ENCODE data around the gene RBKS. TPM values are rescaled to one million over a fixed set of nuclear protein-coding genes. Genes with fewer than 3 reads are reported as not detected.

Gene RBKS
- total RNA-seq, 2 experiments from 2014 or later, result 7.2 to 8.9 TPM

DNA sequence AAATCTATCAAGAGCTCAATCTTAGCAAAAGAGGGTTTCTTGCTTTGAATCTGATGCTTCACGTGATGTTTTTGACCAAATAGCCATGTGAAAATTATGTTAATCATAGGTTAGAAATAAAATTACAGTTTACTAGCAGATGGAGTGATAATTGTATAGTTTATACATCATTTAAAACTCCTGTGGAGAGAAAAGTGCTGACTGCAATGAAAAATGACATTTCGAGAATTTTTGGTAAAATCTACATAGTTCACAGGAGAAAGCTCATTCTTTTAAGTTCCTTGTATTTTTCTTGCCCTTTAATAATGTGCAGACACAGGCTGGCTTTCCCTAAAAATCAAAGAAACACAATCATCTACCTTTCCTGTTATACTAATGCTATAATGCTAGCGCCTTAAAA is 33.2 kb downstream of the RBKS start:
- H3K4me3 Mint-ChIP-seq, result no peak overlapping the region
- H3K4me1 Mint-ChIP-seq (ENCODE audit: low read depth), result peaks cover 20% of the 10 kb centered on the region
- peaks cover 5% of the 10 kb centered on the region for H3K9me3 Mint-ChIP-seq
- TF ChIP-seq, protein P1, sequence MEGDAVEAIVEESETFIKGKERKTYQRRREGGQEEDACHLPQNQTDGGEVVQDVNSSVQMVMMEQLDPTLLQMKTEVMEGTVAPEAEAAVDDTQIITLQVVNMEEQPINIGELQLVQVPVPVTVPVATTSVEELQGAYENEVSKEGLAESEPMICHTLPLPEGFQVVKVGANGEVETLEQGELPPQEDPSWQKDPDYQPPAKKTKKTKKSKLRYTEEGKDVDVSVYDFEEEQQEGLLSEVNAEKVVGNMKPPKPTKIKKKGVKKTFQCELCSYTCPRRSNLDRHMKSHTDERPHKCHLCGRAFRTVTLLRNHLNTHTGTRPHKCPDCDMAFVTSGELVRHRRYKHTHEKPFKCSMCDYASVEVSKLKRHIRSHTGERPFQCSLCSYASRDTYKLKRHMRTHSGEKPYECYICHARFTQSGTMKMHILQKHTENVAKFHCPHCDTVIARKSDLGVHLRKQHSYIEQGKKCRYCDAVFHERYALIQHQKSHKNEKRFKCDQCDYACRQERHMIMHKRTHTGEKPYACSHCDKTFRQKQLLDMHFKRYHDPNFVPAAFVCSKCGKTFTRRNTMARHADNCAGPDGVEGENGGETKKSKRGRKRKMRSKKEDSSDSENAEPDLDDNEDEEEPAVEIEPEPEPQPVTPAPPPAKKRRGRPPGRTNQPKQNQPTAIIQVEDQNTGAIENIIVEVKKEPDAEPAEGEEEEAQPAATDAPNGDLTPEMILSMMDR (IDR thresholded peaks at IDR 0.05), result no peak
- intact Hi-C loops (cut with micrococcal nuclease), result no loop called here
- ATAC-seq (no peak), DNase-seq (no peak)
- peak overlapping the region; percentile 32 for H3K27ac Mint-ChIP-seq
- H3K27me3 Mint-ChIP-seq, result no peaks in the 10 kb centered on the region
- peaks cover 11% of the 10 kb centered on the region for H3K36me3 Mint-ChIP-seq (ENCODE audit: low read depth)
- ChIA-PET CTCF (interaction anchor here (1.4 kb wide), 1 partner anchor 14 kb away, joined by 3 read pairs; no protein-coding TSS in a partner anchor), POLR2A (no interaction called here)

- H3K4me1 Mint-ChIP-seq (ENCODE audit: low read depth), result peaks cover 20% of the 10 kb centered on the region
- ChIA-PET POLR2A (no interaction called here), CTCF (no interaction called here)
- no peaks in the 10 kb centered on the region for H3K27me3 Mint-ChIP-seq
- H3K9me3 Mint-ChIP-seq, result peaks cover 5% of the 10 kb centered on the region
- intact Hi-C loops (cut with micrococcal nuclease), result no loop called here
- H3K4me3 Mint-ChIP-seq, result no peak overlapping the region
- DNase-seq (no peak), ATAC-seq (no peak)
- H3K27ac Mint-ChIP-seq, result no peak overlapping the region
- H3K36me3 Mint-ChIP-seq (ENCODE audit: low read depth), result peaks cover 11% of the 10 kb centered on the region
- TF ChIP-seq, protein P1 (IDR thresholded peaks at IDR 0.05), result no peak
These were observed 33.8 kb downstream of the RBKS start for GRCh38 chr2:27856386-27856785.

DNA sequence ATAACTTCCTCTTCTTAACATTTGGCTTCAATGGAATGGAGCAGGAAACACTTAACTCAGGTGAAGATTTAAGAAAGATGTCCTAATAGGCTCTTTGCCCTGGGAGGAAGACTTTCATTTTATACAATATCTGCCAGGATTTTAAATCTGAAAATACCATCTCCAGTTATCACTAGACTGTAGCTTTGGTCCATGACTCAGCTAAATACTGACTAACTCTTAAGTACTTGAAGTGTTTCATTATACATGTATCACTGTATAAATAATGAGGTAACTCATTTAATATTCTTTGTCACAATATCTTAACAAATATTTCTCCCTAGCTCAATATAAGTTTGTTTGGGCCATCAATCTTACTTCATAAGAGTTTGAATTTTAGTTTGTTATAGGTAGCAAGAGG is 34.7 kb downstream of the RBKS start:
- Mint-ChIP-seq H3K4me1 (ENCODE audit: low read depth) (peaks cover 18% of the 10 kb centered on the region), H3K36me3 (ENCODE audit: low read depth) (peaks cover 11% of the 10 kb centered on the region), H3K9me3 (peaks cover 5% of the 10 kb centered on the region), H3K27me3 (no peaks in the 10 kb centered on the region), H3K27ac (no peak overlapping the region), H3K4me3 (no peak overlapping the region)
- ATAC-seq (peak; percentile 56), DNase-seq (no peak)
- intact Hi-C loops (cut with micrococcal nuclease), result no loop called here
- ChIA-PET POLR2A (no interaction called here), CTCF (no interaction called here)
- TF ChIP-seq, protein P1 (IDR thresholded peaks at IDR 0.05), result no peak

DNA sequence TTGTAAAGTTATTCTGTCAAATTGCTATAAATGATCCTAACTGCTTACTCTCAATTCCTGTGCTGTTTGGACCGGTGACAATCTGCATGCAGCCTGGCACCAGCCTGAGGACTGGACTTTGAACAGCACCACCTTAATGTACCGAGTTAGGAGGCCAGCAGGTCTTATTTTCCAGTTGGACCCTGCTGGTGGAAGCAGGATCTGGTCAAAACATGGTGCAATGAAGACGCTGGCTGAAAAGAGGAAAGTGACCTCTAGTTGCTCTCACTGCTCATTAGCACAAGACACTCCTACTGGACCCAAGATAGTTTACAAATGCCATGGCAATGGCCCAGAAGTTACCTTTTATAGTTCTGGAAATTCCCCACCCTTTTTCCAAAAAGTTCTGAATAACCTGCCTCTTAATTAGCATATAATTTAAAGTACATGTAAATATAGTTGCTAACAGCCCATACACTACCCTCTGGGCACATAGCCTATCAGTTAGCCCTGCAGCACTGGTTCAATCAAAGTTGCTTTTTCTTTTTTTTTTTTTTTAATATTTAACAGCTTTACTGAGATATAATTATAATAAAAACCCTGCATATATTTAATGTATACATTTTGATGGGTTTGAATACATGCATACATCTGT is 35.8 kb downstream of the RBKS start:
- DNase-seq, result no peak
- TF ChIP-seq, protein P1 (IDR thresholded peaks at IDR 0.05), result no peak
- peaks cover 15% of the 10 kb centered on the region for H3K4me1 Mint-ChIP-seq (ENCODE audit: low read depth)
- H3K27ac Mint-ChIP-seq, result no peak overlapping the region
- peaks cover 5% of the 10 kb centered on the region for H3K9me3 Mint-ChIP-seq
- H3K27me3 Mint-ChIP-seq, result no peaks in the 10 kb centered on the region
- intact Hi-C loops (cut with micrococcal nuclease), result no loop called here
- H3K36me3 Mint-ChIP-seq (ENCODE audit: low read depth), result peaks cover 11% of the 10 kb centered on the region
- ChIA-PET CTCF (no interaction called here), POLR2A (no interaction called here)
- no peak overlapping the region for H3K4me3 Mint-ChIP-seq
- ATAC-seq, result no peak

DNA sequence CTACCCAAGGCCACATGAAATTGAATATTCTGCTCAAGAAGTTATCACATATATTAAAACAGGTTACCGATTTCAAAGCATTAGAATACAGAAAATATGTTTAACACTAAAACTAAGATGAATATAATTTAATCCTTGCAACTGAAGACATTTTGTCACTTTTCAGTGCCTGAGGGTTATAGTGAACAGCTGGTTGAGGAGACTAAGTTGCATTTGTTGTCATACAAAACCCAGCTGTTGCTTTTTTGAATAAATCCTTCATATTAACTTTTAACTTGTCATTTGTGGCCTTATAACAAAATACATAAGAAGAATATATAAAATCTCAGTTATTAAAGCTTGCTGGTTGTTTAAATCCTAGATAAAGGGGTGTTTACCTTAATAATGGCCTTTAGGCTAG is 37.5 kb downstream of the RBKS start:
- Mint-ChIP-seq H3K9me3 (peaks cover 3% of the 10 kb centered on the region), H3K36me3 (ENCODE audit: low read depth) (peaks cover 6% of the 10 kb centered on the region), H3K27ac (no peak overlapping the region), H3K27me3 (no peaks in the 10 kb centered on the region), H3K4me3 (no peak overlapping the region), H3K4me1 (ENCODE audit: low read depth) (peaks cover 12% of the 10 kb centered on the region)
- DNase-seq (no peak), ATAC-seq (no peak)
- intact Hi-C loops (cut with micrococcal nuclease), result no loop called here
- ChIA-PET CTCF (no interaction called here), POLR2A (interaction anchor here (0.6 kb wide), 1 partner anchor 702 kb away, joined by 3 read pairs; no protein-coding TSS in a partner anchor)
- TF ChIP-seq, protein P1 (IDR thresholded peaks at IDR 0.05), result no peak

Data from activated CD8-positive, alpha-beta T cell treated with anti-CD3 and anti-CD28 coated beads for 36 hours (primary cell).